ENCODE data around the gene SNRPA. TPM values are rescaled to one million over a fixed set of nuclear protein-coding genes. Genes with fewer than 3 reads are reported as not detected.

The SNRPA gene
- polyA plus RNA-seq, 2 donors: 48.9 to 58.1 TPM

GRCh38 chr19:40713939-40714338 lies 37.1 kb upstream of the SNRPA start:
- WGBS, 2 donors: 83 to 84% methylated on average over 11 of the region's 11 CpGs
- H3K4me3 ChIP-seq (ENCODE audit: low read depth in 1 of 2, low read length in 2 of 2): no peak overlapping the region
- H3K27ac ChIP-seq (ENCODE audit: low read depth in 2 of 2, low read length in 1 of 2): peak overlapping the region; percentile 98 to 100
- no peaks in the 10 kb centered on the region for H3K36me3 ChIP-seq (ENCODE audit: control insufficient read depth in 2 of 2, insufficient read depth in 2 of 2, low read length in 1 of 2)
- H3K9me3 ChIP-seq (ENCODE audit: control insufficient read depth in 2 of 2, insufficient read depth in 1 of 2, low read depth in 1 of 2, low read length in 1 of 2): no peaks in the 10 kb centered on the region
- no peaks in the 10 kb centered on the region for H3K27me3 ChIP-seq (ENCODE audit: control insufficient read depth in 1 of 2, insufficient read depth in 2 of 2, low read length in 2 of 2)
- peaks cover 0 to 4% of the 10 kb centered on the region in 2 donors for H3K4me1 ChIP-seq (ENCODE audit: control insufficient read depth in 2 of 2, insufficient read depth in 2 of 2, low read length in 1 of 2)

GRCh38 chr19:40714441-40715299 lies 36.3 kb upstream of the SNRPA start:
- 3 to 4% methylated on average over 31 of the region's 31 CpGs for WGBS, 2 donors
- H3K36me3 ChIP-seq (ENCODE audit: control insufficient read depth in 2 of 2, insufficient read depth in 2 of 2, low read length in 1 of 2): no peaks in the 10 kb centered on the region
- no peaks in the 10 kb centered on the region for H3K9me3 ChIP-seq (ENCODE audit: control insufficient read depth in 2 of 2, insufficient read depth in 1 of 2, low read depth in 1 of 2, low read length in 1 of 2)
- peak overlapping the region; percentile 50 to 51 for H3K4me3 ChIP-seq (ENCODE audit: low read depth in 1 of 2, low read length in 2 of 2)
- peak overlapping the region; percentile 98 to 100 for H3K27ac ChIP-seq (ENCODE audit: low read depth in 2 of 2, low read length in 1 of 2)
- H3K27me3 ChIP-seq (ENCODE audit: control insufficient read depth in 1 of 2, insufficient read depth in 2 of 2, low read length in 2 of 2): no peaks in the 10 kb centered on the region
- H3K4me1 ChIP-seq (ENCODE audit: control insufficient read depth in 2 of 2, insufficient read depth in 2 of 2, low read length in 1 of 2): peaks cover 0 to 4% of the 10 kb centered on the region in 2 donors

GRCh38 chr19:40716031-40716481 lies 34.9 kb upstream of the SNRPA start:
- Histone ChIP-seq H3K4me3 (ENCODE audit: low read depth in 1 of 2, low read length in 2 of 2) (peak overlapping the region; percentile 85 to 95), H3K27me3 (ENCODE audit: control insufficient read depth in 1 of 2, insufficient read depth in 2 of 2, low read length in 2 of 2) (no peaks in the 10 kb centered on the region), H3K36me3 (ENCODE audit: control insufficient read depth in 2 of 2, insufficient read depth in 2 of 2, low read length in 1 of 2) (no peaks in the 10 kb centered on the region), H3K27ac (ENCODE audit: low read depth in 2 of 2, low read length in 1 of 2) (peak overlapping the region; percentile 98 to 100), H3K4me1 (ENCODE audit: control insufficient read depth in 2 of 2, insufficient read depth in 2 of 2, low read length in 1 of 2) (peaks cover 0 to 4% of the 10 kb centered on the region in 2 donors), H3K9me3 (ENCODE audit: control insufficient read depth in 2 of 2, insufficient read depth in 1 of 2, low read depth in 1 of 2, low read length in 1 of 2) (no peaks in the 10 kb centered on the region)
- WGBS, 2 donors: 2 to 3% methylated on average over 8 of the region's 8 CpGs

GRCh38 chr19:40716482-40717324 lies 34.3 kb upstream of the SNRPA start, which contains the start of the genes COQ8B and ITPKC:
Gene COQ8B (minus strand): TSS chr19:40716886. CDS start chr19:40714632, 2,254 bp downstream.
Gene ITPKC (plus strand): TSS chr19:40717112. CDS start chr19:40717136, 24 bp downstream.
- Histone ChIP-seq H3K27ac (ENCODE audit: low read depth in 2 of 2, low read length in 1 of 2) (peak within 1 kb of the TSS; percentile 98 to 100), H3K27me3 (ENCODE audit: control insufficient read depth in 1 of 2, insufficient read depth in 2 of 2, low read length in 2 of 2) (no peaks in the 10 kb centered on the region), H3K4me3 (ENCODE audit: low read depth in 1 of 2, low read length in 2 of 2) (peak within 1 kb of the TSS; percentile 85 to 95), H3K36me3 (ENCODE audit: control insufficient read depth in 2 of 2, insufficient read depth in 2 of 2, low read length in 1 of 2) (no peaks in the 10 kb centered on the region), H3K4me1 (ENCODE audit: control insufficient read depth in 2 of 2, insufficient read depth in 2 of 2, low read length in 1 of 2) (peaks cover 0 to 4% of the 10 kb centered on the region in 2 donors), H3K9me3 (ENCODE audit: control insufficient read depth in 2 of 2, insufficient read depth in 1 of 2, low read depth in 1 of 2, low read length in 1 of 2) (no peaks in the 10 kb centered on the region)
- 0 to 1% methylated on average over 70 to 76 of the region's 76 CpGs for WGBS, 2 donors

GRCh38 chr19:40717325-40717879 lies 33.6 kb upstream of the SNRPA start:
- peak overlapping the region; percentile 98 to 100 for H3K27ac ChIP-seq (ENCODE audit: low read depth in 2 of 2, low read length in 1 of 2)

GRCh38 chr19:40717880-40718773 lies 32.9 kb upstream of the SNRPA start:
- 20 to 28% methylated on average over 19 to 20 of the region's 20 CpGs for WGBS, 2 donors
- Histone ChIP-seq H3K27ac (ENCODE audit: low read depth in 2 of 2, low read length in 1 of 2) (peak overlapping the region; percentile 98 to 100), H3K36me3 (ENCODE audit: control insufficient read depth in 2 of 2, insufficient read depth in 2 of 2, low read length in 1 of 2) (peaks cover 0 to 3% of the 10 kb centered on the region in 2 donors), H3K4me1 (ENCODE audit: control insufficient read depth in 2 of 2, insufficient read depth in 2 of 2, low read length in 1 of 2) (peaks cover 0 to 6% of the 10 kb centered on the region in 2 donors), H3K9me3 (ENCODE audit: control insufficient read depth in 2 of 2, insufficient read depth in 1 of 2, low read depth in 1 of 2, low read length in 1 of 2) (no peaks in the 10 kb centered on the region), H3K27me3 (ENCODE audit: control insufficient read depth in 1 of 2, insufficient read depth in 2 of 2, low read length in 2 of 2) (no peaks in the 10 kb centered on the region), H3K4me3 (ENCODE audit: low read depth in 1 of 2, low read length in 2 of 2) (peak overlapping the region; percentile 85 to 95)

More at GRCh38 chr19:40717325-40717879, 33.6 kb upstream of the SNRPA start:
- 1 to 2% methylated on average over 20 of the region's 20 CpGs for WGBS, 2 donors
- Histone ChIP-seq H3K36me3 (ENCODE audit: control insufficient read depth in 2 of 2, insufficient read depth in 2 of 2, low read length in 1 of 2) (peaks cover 0 to 2% of the 10 kb centered on the region in 2 donors), H3K27me3 (ENCODE audit: control insufficient read depth in 1 of 2, insufficient read depth in 2 of 2, low read length in 2 of 2) (no peaks in the 10 kb centered on the region), H3K4me3 (ENCODE audit: low read depth in 1 of 2, low read length in 2 of 2) (peak overlapping the region; percentile 85 to 95), H3K9me3 (ENCODE audit: control insufficient read depth in 2 of 2, insufficient read depth in 1 of 2, low read depth in 1 of 2, low read length in 1 of 2) (no peaks in the 10 kb centered on the region), H3K4me1 (ENCODE audit: control insufficient read depth in 2 of 2, insufficient read depth in 2 of 2, low read length in 1 of 2) (peaks cover 0 to 6% of the 10 kb centered on the region in 2 donors)

- Histone ChIP-seq H3K27ac (ENCODE audit: low read depth in 2 of 2, low read length in 1 of 2) (peak overlapping the region; percentile 98 to 100), H3K27me3 (ENCODE audit: control insufficient read depth in 1 of 2, insufficient read depth in 2 of 2, low read length in 2 of 2) (no peaks in the 10 kb centered on the region), H3K4me3 (ENCODE audit: low read depth in 1 of 2, low read length in 2 of 2) (peak overlapping the region; percentile 85 to 95), H3K4me1 (ENCODE audit: control insufficient read depth in 2 of 2, insufficient read depth in 2 of 2, low read length in 1 of 2) (peaks cover 0 to 6% of the 10 kb centered on the region in 2 donors), H3K36me3 (ENCODE audit: control insufficient read depth in 2 of 2, insufficient read depth in 2 of 2, low read length in 1 of 2) (peaks cover 0 to 5% of the 10 kb centered on the region in 2 donors), H3K9me3 (ENCODE audit: control insufficient read depth in 2 of 2, insufficient read depth in 1 of 2, low read depth in 1 of 2, low read length in 1 of 2) (no peaks in the 10 kb centered on the region)
- 9 to 10% methylated on average over 16 of the region's 16 CpGs for WGBS, 2 donors
Measured at GRCh38 chr19:40718774-40719391, 32.1 kb upstream of the SNRPA start.

GRCh38 chr19:40719414-40719894 lies 31.5 kb upstream of the SNRPA start:
- peaks cover 0 to 7% of the 10 kb centered on the region in 2 donors for H3K36me3 ChIP-seq (ENCODE audit: control insufficient read depth in 2 of 2, insufficient read depth in 2 of 2, low read length in 1 of 2)
- 26 to 38% methylated on average over 7 of the region's 7 CpGs for WGBS, 2 donors
- H3K4me3 ChIP-seq (ENCODE audit: low read depth in 1 of 2, low read length in 2 of 2): peak overlapping the region; percentile 85 to 95
- H3K4me1 ChIP-seq (ENCODE audit: control insufficient read depth in 2 of 2, insufficient read depth in 2 of 2, low read length in 1 of 2): peaks cover 0 to 2% of the 10 kb centered on the region in 2 donors
- no peaks in the 10 kb centered on the region for H3K9me3 ChIP-seq (ENCODE audit: control insufficient read depth in 2 of 2, insufficient read depth in 1 of 2, low read depth in 1 of 2, low read length in 1 of 2)
- no peaks in the 10 kb centered on the region for H3K27me3 ChIP-seq (ENCODE audit: control insufficient read depth in 1 of 2, insufficient read depth in 2 of 2, low read length in 2 of 2)
- H3K27ac ChIP-seq (ENCODE audit: low read depth in 2 of 2, low read length in 1 of 2): peak overlapping the region; percentile 98 to 100
